ENCODE measurements around the gene POLR3G. TPM values are rescaled to one million over a fixed set of nuclear protein-coding genes. Genes with fewer than 3 reads are reported as not detected.

The POLR3G gene
- total RNA-seq, 1 donor from 2014 or later: 3.2 TPM

DNA sequence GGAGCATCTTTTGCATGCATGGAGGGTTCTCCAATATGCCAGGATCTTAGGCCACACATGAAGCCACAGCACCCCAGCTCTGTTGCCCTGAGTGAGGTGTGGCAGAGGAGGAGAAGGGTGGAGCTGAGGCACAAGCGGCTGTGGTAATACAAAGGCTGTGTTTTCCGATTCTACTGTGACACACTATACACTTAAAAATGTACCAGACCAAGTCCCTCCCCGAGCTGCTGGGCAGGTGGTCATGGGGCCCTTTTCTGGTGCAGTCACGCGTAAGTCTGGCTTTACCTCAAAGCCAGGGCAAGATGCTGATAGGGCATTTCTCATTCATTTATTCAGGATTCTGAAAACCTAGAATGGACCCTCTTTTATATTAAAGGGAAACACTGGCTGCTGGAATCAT is 87.7 kb downstream of the POLR3G start:
- Mint-ChIP-seq H3K4me3 (ENCODE audit: low read depth) (no peak overlapping the region), H3K27ac (no peak overlapping the region), H3K36me3 (ENCODE audit: insufficient read depth) (peaks cover 13% of the 10 kb centered on the region), H3K27me3 (peaks cover 1% of the 10 kb centered on the region), H3K4me1 (ENCODE audit: low read depth) (peaks cover 20% of the 10 kb centered on the region), H3K9me3 (ENCODE audit: low read depth) (peaks cover 14% of the 10 kb centered on the region)
- TF ChIP-seq, protein P1, sequence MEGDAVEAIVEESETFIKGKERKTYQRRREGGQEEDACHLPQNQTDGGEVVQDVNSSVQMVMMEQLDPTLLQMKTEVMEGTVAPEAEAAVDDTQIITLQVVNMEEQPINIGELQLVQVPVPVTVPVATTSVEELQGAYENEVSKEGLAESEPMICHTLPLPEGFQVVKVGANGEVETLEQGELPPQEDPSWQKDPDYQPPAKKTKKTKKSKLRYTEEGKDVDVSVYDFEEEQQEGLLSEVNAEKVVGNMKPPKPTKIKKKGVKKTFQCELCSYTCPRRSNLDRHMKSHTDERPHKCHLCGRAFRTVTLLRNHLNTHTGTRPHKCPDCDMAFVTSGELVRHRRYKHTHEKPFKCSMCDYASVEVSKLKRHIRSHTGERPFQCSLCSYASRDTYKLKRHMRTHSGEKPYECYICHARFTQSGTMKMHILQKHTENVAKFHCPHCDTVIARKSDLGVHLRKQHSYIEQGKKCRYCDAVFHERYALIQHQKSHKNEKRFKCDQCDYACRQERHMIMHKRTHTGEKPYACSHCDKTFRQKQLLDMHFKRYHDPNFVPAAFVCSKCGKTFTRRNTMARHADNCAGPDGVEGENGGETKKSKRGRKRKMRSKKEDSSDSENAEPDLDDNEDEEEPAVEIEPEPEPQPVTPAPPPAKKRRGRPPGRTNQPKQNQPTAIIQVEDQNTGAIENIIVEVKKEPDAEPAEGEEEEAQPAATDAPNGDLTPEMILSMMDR (IDR thresholded peaks at IDR 0.05; ENCODE audit: unreplicated experiment): no peak
- no peak for DNase-seq (ENCODE audit: low spot score, unreplicated experiment)

DNA sequence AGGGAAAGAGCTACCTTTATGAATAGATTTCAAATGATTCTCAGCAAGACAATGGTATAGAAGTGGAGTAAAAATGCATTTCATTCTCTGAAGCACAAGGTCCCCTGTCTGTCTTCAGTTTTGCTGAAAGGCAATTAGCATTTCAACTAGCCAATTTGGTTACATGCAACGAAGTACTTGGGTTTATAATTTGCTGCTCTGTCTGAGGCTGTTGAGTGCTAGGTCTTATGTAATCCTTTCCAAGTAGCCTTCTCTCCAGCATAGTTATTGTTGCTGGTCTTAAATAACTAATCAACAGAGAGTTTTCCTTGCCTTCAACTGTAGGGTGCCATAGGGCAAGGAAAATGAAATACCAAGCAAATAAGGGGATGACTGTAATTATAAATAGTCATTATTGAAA is 88.4 kb downstream of the POLR3G start:
- Mint-ChIP-seq H3K36me3 (ENCODE audit: insufficient read depth) (peaks cover 18% of the 10 kb centered on the region), H3K9me3 (ENCODE audit: low read depth) (peaks cover 19% of the 10 kb centered on the region), H3K27ac (no peak overlapping the region), H3K4me1 (ENCODE audit: low read depth) (peaks cover 18% of the 10 kb centered on the region), H3K4me3 (ENCODE audit: low read depth) (no peak overlapping the region), H3K27me3 (no peaks in the 10 kb centered on the region)
- TF ChIP-seq, protein P1 (IDR thresholded peaks at IDR 0.05; ENCODE audit: unreplicated experiment): no peak
- DNase-seq (ENCODE audit: low spot score, unreplicated experiment): no peak

Other genes starting within 250 kb of the POLR3G start
- gene CETN3, start 65.1 kb upstream of the POLR3G start, total RNA-seq: 34.7 and 42.3 TPM in 2 replicates
- 4.3 and 4.5 TPM in 2 replicates for gene MBLAC2, start 93 bp upstream of the POLR3G start, total RNA-seq
- 16.4 and 17.2 TPM in 2 replicates for gene LYSMD3, start 54.7 kb downstream of the POLR3G start, total RNA-seq
- gene ADGRV1, start 83.9 kb downstream of the POLR3G start, total RNA-seq: 82.3 and 87.6 TPM in 2 replicates